ENCODE results near the gene RSPH3. TPM values are rescaled to one million over a fixed set of nuclear protein-coding genes. Genes with fewer than 3 reads are reported as not detected.
A peak's percentile ranks its signal among the peaks of the same experiment; 100 is the strongest.

The RSPH3 gene
- total RNA-seq, 1 experiment from 2014 or later = 2.5 TPM

DNA sequence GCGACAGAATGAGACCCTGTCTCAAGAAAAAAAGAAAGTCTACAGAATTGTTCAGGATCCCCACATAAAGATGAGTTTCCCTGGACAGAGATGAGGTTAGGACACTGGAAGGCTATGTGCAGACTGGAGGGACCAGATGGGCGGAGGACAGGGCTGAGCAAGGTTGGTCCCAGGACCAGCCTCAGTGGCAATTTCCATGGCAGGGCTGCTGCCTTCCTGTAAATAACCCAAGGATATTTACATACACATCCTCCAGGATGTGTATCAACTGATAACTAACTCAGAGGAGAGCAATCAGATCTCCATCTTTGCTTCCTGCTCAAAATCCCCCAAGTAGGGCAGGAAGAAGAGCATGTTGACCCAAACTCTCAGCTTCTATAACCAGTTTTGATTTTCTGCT is 58.8 kb downstream of the RSPH3 start:
- no peak for DNase-seq
- Histone ChIP-seq H3K36me3 (replicated peaks; ENCODE audit: control insufficient read depth, insufficient read depth, low read length) (no peaks in the 10 kb centered on the region), H3K27me3 (ENCODE audit: control insufficient read depth, insufficient read depth, low read length) (no peaks in the 10 kb centered on the region), H3K4me3 (ENCODE audit: insufficient read depth, low read depth, low read length) (no peak overlapping the region)

DNA sequence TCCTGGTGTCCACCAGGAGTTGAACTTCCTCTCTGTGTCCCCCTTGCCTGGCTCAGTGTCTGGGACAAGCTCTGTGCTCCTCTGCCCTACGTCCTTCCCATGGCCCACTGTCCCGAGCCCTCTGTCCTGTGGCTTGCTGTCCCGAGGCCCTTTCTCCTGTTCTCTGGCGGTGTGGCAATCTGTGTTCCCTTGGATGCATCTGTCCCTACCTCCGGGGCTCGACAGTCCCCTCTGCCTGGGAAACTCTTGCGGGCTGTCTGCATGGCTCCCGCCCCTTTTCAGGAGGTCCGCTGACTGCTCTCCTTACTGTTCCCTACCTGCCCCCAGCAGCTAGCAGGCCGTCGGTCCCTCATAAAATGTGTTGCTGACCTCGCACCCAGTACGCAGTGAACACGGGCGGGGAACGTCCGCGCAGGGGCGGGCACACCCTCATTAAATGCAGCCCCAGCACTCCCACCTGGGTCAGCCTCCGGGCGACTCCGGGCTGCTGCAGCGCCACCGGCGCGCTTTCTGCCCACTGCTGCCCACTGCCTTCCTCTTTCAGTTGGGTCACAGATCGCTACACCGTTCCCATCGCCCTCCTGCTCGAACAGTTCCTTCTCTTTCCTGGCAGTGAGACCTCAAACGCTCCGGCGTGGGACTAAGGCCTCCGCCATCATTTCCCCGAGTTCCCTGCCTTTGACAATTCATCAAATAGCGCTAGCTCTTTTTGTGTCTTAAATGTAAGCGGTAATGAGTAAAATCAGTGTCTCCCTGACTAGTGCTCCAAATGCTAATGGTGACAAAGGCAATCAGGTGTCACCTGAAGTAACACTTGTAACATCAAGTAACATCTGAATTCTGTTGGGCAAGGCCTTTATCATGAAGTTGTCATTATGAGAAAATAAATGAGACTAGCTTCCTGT is 60.5 kb downstream of the RSPH3 start:
- H3K36me3 ChIP-seq (replicated peaks; ENCODE audit: control insufficient read depth, insufficient read depth, low read length) = no peaks in the 10 kb centered on the region
- no peaks in the 10 kb centered on the region for H3K27me3 ChIP-seq (ENCODE audit: control insufficient read depth, insufficient read depth, low read length)
- peak overlapping the region; percentile 37; the same call in 1 of the 2 replicates for H3K4me3 ChIP-seq (ENCODE audit: insufficient read depth, low read depth, low read length)
- DNase-seq = peak; percentile 62

DNA sequence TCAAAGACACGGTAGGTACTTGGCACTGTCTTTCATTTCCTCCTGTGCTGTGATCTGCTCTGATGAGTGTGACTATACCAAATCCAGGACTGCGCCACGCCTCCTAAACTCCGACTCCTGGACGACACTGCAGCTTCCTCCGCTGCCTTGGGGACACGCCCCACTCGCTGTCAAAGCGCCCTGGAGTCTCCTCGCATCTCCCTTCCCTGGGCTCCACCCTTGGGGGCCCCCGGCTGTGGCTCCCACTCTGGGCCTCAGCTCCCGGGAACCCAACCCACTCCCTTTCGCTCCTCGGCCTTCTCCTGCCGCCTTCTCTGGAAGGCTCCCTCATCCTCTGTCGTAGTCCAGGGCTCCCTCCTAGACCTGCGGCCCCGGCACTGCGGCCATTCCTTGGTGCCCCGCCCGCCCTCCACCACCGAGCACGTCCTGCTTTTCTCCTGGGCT is 61.2 kb downstream of the RSPH3 start:
- Histone ChIP-seq H3K27me3 (ENCODE audit: control insufficient read depth, insufficient read depth, low read length) (no peaks in the 10 kb centered on the region), H3K4me3 (ENCODE audit: insufficient read depth, low read depth, low read length) (peak overlapping the region; percentile 37; the same call in 1 of the 2 replicates), H3K36me3 (replicated peaks; ENCODE audit: control insufficient read depth, insufficient read depth, low read length) (no peaks in the 10 kb centered on the region)
- peak; percentile 31 for DNase-seq

DNA sequence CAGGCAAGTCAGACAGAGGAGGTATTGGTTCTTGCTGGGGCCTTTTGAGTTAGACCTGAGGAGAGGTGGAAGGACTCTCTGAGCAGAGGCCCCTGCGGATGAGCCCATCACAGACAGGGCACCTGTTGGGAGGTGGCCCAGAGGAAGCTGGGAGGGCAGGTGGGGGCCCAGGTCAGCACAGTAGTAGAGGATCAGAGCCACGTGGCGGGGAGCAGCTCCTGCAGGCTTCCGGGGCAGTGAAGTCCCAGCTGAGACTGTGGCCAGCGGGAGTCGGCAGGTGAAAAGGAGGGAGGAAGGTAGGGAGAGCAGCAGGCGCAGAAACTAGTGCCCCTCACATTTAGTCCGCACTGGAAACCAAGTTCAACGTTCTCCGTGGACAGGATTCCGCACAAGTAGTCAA is 61.8 kb downstream of the RSPH3 start:
- Histone ChIP-seq H3K36me3 (replicated peaks; ENCODE audit: control insufficient read depth, insufficient read depth, low read length) (no peaks in the 10 kb centered on the region), H3K27me3 (ENCODE audit: control insufficient read depth, insufficient read depth, low read length) (no peaks in the 10 kb centered on the region), H3K4me3 (ENCODE audit: insufficient read depth, low read depth, low read length) (no peak overlapping the region)
- peak; percentile 37 for DNase-seq

DNA sequence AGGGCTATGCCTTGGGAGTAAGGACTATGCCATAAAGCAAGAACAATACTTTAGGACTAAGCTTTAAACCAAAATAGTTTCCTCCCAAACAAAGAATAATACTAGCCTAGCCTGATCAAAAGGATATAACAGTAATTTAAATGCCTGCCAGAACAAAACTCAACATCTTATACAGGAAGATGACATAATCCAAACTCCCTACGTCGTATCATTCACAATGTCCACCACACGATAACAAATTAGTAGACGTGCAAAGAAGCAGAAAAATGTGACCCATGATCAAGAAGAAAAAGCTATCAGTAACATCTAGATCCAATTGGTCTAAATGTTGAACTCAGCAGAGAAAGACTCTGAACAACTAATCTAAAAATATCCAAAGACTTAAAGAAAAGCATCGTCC is 65.8 kb downstream of the RSPH3 start:
- no peaks in the 10 kb centered on the region for H3K36me3 ChIP-seq (replicated peaks; ENCODE audit: control insufficient read depth, insufficient read depth, low read length)
- no peak overlapping the region for H3K4me3 ChIP-seq (ENCODE audit: insufficient read depth, low read depth, low read length)
- H3K27me3 ChIP-seq (ENCODE audit: control insufficient read depth, insufficient read depth, low read length) = no peaks in the 10 kb centered on the region
- DNase-seq = no peak

DNA sequence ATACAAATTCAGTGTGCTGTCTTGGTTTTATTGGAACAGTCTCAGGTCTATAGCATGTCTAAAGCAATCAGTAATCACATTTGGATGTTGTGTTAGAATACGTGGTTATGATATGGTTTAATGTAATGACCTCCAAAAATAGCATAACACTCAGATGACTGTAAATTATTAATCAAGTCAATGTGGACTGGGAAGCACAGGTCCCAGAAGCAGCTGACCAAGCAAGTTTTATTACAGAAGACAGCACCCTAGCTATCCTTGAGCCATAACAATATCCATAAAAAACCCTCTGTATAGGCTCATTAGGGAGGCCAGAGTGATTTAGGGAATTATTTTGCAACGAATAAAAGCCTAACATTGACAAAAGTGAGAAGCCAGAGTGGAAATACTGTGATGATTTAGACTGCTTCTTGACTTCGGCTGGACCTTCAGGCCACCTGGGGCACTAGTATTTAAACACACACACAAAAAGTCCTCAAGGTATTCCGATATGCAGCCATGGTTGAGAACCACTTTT is 66.9 kb downstream of the RSPH3 start:
- no peak for DNase-seq
- Histone ChIP-seq H3K27me3 (ENCODE audit: control insufficient read depth, insufficient read depth, low read length) (no peaks in the 10 kb centered on the region), H3K4me3 (ENCODE audit: insufficient read depth, low read depth, low read length) (no peak overlapping the region), H3K36me3 (replicated peaks; ENCODE audit: control insufficient read depth, insufficient read depth, low read length) (no peaks in the 10 kb centered on the region)

DNA sequence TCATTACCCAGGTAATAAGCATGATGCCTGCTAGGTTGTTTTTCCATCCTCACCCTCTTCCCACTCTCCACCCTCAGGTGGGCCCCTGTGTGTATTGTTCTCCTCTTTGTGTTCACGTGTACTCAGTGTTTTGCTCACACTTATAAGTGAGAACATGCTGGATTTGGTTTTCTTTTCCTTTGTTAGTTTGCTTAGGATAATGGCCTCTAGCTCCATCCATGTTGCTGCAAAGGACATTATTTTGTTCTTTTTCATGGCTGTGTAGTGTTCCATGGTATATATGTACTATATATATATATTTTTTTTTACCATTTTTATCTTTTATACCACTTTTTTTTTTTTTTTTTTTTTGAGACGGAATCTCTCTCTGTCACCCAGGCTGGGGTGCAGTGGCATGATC is 71.9 kb downstream of the RSPH3 start:
- Histone ChIP-seq H3K4me3 (ENCODE audit: insufficient read depth, low read depth, low read length) (no peak overlapping the region), H3K36me3 (replicated peaks; ENCODE audit: control insufficient read depth, insufficient read depth, low read length) (no peaks in the 10 kb centered on the region), H3K27me3 (ENCODE audit: control insufficient read depth, insufficient read depth, low read length) (no peaks in the 10 kb centered on the region)
- DNase-seq = no peak

DNA sequence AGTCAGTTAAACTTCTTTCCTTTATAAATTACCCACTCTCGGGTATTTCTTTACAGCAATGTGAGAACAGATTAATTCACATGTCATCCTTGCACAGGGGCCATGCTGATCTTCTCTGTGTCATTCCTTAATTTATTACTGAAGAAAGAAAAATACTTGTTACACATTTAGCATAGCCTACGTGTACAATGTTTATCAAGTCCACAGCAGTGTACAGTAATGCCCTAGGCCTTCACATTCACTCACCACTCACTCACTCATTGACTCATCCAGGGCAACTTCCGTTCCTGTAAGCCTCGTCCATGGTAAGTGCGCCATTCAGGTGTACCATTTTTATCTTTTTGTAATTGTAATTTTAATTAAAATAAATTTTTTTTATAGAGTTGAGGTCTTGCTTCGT is 73.6 kb downstream of the RSPH3 start:
- no peak for DNase-seq
- H3K27me3 ChIP-seq (ENCODE audit: control insufficient read depth, insufficient read depth, low read length) = no peaks in the 10 kb centered on the region
- H3K4me3 ChIP-seq (ENCODE audit: insufficient read depth, low read depth, low read length) = no peak overlapping the region
- H3K36me3 ChIP-seq (replicated peaks; ENCODE audit: control insufficient read depth, insufficient read depth, low read length) = no peaks in the 10 kb centered on the region

DNA sequence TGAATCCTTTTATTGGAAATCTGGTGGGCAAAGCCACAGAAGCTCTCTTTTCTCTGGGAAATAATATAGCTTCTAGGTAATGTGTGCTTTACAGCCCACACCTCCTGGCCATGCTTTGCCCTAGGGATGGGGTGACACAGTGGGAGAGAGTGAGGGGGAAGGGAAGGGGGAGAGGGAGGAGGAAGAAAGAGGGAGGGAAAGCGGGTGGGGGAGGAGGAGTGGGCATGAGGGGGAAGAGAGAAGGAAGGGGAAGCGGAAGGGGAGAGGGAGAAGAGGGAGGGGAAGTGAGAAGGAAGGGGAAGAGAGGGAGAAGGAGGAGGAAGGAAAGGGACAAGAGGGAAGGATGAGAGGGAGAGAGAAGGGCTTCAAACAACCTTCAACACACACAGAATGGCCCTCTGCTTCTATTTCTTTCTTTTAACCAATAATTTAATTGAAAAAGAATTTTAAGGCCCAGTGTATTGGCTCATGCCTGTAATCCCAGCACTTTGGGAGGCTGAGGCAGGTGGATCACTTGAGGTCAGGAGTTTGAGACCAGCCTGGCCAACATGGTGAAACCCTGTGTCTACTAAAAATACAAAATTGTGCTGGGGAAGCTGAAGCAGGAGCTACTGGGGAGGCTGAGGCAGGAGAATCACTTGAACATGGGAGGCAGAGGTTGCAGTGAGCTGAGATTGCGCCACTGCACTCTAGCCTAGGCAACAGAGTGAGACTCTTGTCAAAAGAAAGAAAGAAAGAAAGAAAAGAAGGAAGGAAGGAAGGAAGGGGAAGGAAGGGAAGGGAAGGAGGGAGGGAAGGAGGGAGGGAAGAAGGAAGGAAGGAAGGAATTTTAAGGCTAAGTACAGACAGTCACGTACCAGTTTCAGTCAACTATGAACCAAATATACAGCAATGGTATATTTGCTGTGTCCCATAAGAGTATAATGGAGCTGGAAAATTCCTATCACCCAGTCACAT is 75.2 kb downstream of the RSPH3 start:
- Histone ChIP-seq H3K27me3 (ENCODE audit: control insufficient read depth, insufficient read depth, low read length) (no peaks in the 10 kb centered on the region), H3K4me3 (ENCODE audit: insufficient read depth, low read depth, low read length) (no peak overlapping the region), H3K36me3 (replicated peaks; ENCODE audit: control insufficient read depth, insufficient read depth, low read length) (no peaks in the 10 kb centered on the region)
- no peak for DNase-seq

DNA sequence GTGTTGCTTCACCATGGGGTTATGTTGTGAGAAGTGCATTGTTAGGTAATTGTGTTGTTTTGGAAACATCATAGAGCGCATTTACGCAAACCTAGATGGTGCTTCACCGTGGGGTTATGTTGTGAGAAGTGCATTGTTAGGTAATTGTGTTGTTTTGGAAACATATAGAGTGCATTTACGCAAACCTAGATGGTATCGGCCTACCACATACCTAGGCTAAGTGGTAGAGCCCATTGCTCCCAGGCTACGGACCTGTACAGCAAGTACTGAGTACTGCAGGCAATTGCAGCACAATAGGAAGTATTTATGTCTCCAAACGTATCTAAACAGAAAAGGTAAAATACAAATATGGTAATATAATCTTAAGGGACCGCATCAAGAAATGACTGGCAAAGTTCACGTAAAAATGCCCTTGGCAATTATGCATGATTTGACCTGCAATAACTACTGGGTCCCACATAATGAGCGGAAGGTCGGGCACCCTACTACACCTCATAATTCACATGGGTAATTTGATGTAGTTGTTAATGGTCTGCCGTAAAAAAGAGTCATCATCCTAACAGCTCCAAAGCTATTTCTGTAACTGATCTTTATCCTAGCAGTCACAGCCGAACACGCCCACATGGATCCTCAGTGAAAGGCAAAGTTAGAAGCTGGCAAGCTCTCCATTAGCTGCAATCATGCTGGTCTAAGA is 76.0 kb downstream of the RSPH3 start:
- no peaks in the 10 kb centered on the region for H3K27me3 ChIP-seq (ENCODE audit: control insufficient read depth, insufficient read depth, low read length)
- H3K4me3 ChIP-seq (ENCODE audit: insufficient read depth, low read depth, low read length) = no peak overlapping the region
- no peak for DNase-seq
- no peaks in the 10 kb centered on the region for H3K36me3 ChIP-seq (replicated peaks; ENCODE audit: control insufficient read depth, insufficient read depth, low read length)

Other genes with a start within 250 kb of the RSPH3 start
- 203 and 216 TPM in 2 replicates for gene EZR, start 180.8 kb downstream of the RSPH3 start, total RNA-seq (2014; rRNA removed; shearing (Covaris generic))
- not detected in 2 replicates for gene TAGAP, start 44.8 kb upstream of the RSPH3 start, total RNA-seq (2014; rRNA removed; shearing (Covaris generic))
- gene FNDC1, start 169.2 kb upstream of the RSPH3 start, total RNA-seq (2014; rRNA removed; shearing (Covaris generic)) = 0.11 TPM in 1 of 2 replicates, not detected in the other

Data from H7 (cell line).